DOHH2 (cell line): ENCODE measurements around the gene EPB41L2.

Experiments used
- CTCF ChIP-seq: fragments of 200-600 bp; sonication (generic); IDR thresholded peaks from one replicate; pipeline ENCODE4 v1.5.1; 2014; ENCODE audit warnings: antibody characterized with exemption, mild to moderate bottlenecking, low read depth, low read length; ENCODE audit not compliant: poor library complexity, severe bottlenecking
- EZH2phosphoT487 ChIP-seq: fragments of 200-600 bp; sonication (generic); IDR thresholded peaks from 2 replicates; pipeline ENCODE4 v1.6.1; 2017; ENCODE audit warnings: borderline replicate concordance, mild to moderate bottlenecking, antibody characterized with exemption, low read length, moderate library complexity, mixed read lengths

GRCh38 chr6:130814506-130814905, 248.5 kb downstream of the EPB41L2 start:
- TF ChIP-seq EZH2phosphoT487 (no peak), CTCF (no peak)
